Measurements from ENCODE around the gene CCL3.

DNA sequence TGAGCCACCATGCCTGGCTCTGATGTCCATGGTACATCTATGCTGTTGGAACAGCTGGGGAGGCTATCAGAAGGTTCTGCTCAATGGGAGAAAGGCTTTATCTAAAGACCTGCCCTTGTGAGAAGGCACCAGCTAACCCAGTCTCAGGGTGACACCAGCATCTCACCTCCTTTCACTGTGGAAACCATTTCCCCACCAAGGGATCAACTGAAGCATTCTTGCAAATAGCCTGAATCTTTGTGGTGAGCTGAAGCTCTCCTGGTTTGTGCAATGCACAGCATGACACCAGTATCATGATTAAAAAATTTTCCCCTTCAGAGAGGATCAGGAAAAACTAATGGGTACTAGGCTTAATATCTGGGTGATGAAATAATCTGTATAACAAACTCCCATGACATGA is 20.8 kb downstream of the CCL3 start:
- TF ChIP-seq, protein P1, sequence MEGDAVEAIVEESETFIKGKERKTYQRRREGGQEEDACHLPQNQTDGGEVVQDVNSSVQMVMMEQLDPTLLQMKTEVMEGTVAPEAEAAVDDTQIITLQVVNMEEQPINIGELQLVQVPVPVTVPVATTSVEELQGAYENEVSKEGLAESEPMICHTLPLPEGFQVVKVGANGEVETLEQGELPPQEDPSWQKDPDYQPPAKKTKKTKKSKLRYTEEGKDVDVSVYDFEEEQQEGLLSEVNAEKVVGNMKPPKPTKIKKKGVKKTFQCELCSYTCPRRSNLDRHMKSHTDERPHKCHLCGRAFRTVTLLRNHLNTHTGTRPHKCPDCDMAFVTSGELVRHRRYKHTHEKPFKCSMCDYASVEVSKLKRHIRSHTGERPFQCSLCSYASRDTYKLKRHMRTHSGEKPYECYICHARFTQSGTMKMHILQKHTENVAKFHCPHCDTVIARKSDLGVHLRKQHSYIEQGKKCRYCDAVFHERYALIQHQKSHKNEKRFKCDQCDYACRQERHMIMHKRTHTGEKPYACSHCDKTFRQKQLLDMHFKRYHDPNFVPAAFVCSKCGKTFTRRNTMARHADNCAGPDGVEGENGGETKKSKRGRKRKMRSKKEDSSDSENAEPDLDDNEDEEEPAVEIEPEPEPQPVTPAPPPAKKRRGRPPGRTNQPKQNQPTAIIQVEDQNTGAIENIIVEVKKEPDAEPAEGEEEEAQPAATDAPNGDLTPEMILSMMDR (optimal IDR thresholded peaks at IDR 0.05 in 1 of 3, IDR thresholded peaks at IDR 0.05 in 1 of 3, conservative IDR thresholded peaks at IDR 0.05 in 1 of 3; ENCODE audit: extremely low read depth in 1 of 3, insufficient read depth in 2 of 3, low read length in 3 of 3): no peak
- no peak for TF ChIP-seq EZH2 (IDR thresholded peaks at IDR 0.05; ENCODE audit: low read length)

All from keratinocyte (primary cell).